Stimulated activated CD8-positive, alpha-beta memory T cell treated with anti-CD3 and anti-CD28 coated beads, Interleukin-12 subunit alpha, Interleukin-12 subunit beta, amount 100 ng/mL, for 24 hours (primary cell): ENCODE data around the gene CPS1.

Experiments used
- DNase-seq: peaks from one replicate; pipeline ENCODE4 v3.0.0-alpha.2; 2020; ENCODE audit errors: extremely low read depth

Gene CPS1

DNA sequence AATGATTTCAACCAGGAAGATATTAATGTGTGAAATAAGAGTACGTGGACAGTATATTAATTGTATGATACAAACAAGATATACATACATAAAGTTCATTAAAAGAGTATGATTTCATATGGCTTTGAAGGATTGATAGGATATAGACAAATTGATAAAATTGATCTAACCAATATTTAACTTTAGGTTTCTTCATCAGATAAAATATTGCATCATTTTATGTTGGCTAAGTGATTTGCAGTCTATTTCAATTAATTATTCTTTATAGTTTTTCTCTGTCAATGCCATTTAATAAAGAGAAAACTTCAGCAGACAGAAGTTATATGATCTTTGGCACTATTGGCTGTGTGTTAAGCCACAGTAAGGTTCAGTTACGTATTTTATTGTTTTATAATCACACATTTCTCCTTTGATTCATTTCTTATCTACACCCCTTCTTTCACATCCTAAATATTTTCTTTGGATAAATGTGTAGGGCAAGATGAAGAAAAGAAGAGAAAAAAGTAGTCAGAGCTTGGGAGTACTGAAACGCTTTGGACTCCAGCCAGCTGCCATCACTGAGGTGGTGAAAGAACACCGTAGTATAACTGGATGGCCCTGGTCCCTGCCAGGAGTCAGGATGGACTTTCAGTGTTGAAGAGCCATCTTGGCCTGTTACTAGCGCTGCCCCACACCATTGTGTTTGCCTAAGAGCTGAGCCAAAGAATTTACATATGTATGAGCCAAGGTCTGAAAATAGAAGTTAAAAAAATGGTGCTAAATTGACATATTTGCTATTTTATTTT lies 9.8 kb upstream of the CPS1 start:
- no peak for DNase-seq

DNA sequence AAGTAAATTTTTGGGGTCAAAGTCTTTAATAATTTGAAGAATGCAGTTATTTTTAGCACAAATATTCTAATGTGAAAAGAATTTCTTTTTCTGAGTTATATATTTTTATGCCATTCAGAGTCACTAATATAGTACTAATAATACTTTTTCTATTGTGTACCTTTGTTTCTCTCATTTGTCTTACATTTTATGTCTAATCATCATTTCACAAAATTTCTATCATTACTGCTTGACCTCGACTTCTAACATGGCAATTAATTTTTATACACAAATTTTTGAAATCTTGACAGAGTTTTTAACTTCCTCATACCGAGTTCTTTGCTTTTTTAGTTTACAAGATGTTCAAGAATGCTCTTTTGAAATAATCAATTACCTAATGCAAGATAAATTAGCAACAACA lies 8.4 kb upstream of the CPS1 start:
- no peak for DNase-seq

GRCh38 chr2:210548878-210549384 lies 7.5 kb upstream of the CPS1 start:
- no peak for DNase-seq

GRCh38 chr2:210551001-210551400 lies 5.4 kb upstream of the CPS1 start:
- no peak for DNase-seq

- no peak for DNase-seq
Observed at GRCh38 chr2:210553373-210553772, 3.0 kb upstream of the CPS1 start.

DNA sequence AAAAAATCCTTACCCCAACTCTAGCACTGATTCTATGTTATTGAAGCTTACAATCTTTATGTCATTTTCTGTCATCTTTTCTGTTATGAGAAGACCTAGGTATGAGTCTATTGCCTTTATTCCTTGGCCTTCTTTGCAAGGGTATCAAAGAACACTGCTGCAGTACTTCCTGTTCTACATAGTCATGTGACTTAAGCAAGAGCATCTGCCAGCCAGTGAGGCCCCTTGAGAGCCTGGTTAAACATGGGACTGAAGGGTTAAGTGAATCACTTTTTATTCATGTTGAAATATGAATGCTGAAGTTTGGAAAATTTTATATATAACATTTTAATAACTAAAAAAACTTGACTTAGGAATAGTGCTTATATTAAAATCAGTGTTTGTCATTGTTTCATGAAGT lies 844 bp upstream of the CPS1 start:
- DNase-seq = no peak

DNA sequence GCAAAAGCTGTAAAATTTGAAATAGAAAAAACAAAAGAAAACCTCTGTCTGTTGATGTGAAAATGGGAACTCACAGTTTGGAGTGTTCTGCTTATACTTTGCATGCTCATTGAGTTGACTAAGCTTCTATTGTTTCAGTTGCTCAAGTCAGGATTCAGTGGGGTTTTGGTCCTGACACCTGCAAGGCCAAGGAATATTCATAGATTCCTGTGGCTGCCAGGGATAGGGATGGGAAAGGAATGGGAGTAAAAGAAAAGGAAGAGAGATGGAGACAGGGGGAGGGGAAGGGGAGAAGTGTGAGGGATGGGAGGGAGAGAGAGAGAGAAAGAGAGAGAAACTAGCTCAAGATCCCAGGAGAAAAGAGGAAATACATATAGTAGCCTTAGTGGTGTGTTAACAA lies 1.3 kb downstream of the CPS1 start:
- no peak for DNase-seq

- DNase-seq = no peak
Observed at GRCh38 chr2:210558708-210559107, 2.3 kb downstream of the CPS1 start.

DNA sequence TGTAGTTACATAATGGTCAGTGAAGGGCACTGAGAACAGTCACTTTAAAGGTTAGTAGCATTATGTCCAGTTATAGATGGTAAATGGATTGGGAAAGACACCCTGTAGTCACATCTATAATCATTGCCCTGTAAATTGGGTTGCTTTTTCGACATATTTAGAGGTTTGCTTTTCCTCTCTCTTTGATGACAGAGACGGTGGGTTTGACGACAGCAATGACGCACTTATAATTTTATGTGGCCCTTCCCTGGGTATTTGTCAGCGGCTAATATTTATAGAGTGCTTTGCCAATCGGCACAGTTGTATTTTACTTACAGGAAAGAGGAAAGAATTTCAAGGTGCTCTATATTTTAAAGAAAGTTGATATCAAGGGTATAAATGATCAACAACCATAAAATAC lies 2.8 kb downstream of the CPS1 start:
- DNase-seq = no peak

DNA sequence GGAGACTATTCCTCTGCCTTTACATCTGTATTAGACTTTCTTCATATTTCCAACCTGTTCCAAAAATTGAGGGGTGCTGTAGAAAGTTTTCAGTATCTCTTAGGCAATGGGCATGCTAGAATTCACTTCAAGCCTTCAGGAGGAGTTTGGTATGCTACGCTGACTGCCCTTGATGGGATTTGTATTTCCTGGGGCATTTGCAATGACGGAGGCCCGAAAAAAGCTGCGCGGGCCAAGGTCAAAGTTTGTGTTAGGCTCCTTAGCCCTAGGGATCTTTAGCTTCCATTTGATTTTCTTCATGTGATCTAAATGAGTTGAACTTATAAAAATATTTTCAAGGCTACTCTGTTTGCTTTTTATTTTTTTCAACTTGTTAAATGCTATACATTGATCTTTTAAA lies 5.1 kb downstream of the CPS1 start:
- no peak for DNase-seq

- DNase-seq = no peak
Observed at GRCh38 chr2:210562091-210562490, 5.7 kb downstream of the CPS1 start.

- no peak for DNase-seq
Observed at GRCh38 chr2:210562502-210563080, 6.2 kb downstream of the CPS1 start.

DNA sequence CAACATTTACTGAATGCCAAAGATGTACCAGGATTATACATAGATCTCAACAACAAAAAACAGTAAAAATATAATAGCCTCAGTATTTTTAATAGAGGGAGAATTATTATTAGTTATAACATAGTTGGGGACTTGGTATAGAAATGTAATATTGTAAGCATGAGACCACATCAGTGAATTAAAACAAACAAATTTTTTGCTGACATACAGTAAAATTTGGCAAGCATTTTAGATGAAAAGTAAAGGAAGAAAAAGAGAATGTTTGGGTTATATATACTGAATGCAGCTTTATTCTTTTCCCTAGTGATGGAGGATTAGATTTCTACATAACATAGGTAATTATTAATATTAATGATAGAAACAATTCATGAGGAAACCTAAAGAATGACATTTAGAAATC lies 10.9 kb downstream of the CPS1 start:
- DNase-seq = no peak

GRCh38 chr2:210568108-210568507 lies 11.7 kb downstream of the CPS1 start:
- no peak for DNase-seq

- DNase-seq = no peak
Observed at GRCh38 chr2:210577263-210578071, 21.1 kb downstream of the CPS1 start.

DNA sequence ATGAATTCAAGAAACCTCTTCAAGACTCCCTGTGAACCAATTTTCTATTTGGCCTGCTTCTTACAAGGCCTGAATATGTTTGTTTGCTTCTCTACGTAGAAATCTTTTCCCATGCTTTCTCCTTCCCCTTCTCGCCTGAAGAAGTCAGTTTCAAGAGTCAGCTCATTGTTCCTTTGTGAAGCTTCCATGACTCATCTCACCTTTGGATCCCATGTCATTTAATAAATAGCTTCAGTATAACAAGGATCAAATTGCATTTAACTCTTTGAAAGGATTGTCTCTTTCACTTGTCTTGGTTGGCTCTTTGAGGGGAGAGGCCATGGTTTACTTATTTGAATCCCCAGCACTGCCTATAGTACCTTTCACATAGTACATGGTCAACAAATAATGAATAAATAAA lies 28.4 kb downstream of the CPS1 start:
- DNase-seq = no peak

DNA sequence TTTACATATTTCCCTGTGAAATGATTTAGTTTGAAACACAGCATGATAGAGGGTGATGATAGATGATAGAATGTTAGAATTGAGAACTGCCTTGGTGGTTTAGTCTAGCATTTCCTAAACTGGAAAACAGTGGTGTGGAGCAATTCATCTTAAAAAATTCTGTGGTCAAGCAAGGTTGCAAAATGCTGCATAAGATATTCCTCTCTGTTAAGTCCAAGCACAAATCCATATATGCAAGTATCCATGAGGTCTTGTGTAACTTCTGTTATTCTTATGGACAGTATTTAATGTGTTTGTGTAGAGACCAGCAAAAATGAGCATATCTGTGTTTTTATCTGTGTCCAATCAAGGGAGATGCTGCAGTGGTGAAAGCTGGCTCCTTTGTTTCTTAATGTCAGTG lies 30.0 kb downstream of the CPS1 start:
- no peak for DNase-seq

- no peak for DNase-seq
Observed at GRCh38 chr2:210591663-210592062, 35.3 kb downstream of the CPS1 start.

DNA sequence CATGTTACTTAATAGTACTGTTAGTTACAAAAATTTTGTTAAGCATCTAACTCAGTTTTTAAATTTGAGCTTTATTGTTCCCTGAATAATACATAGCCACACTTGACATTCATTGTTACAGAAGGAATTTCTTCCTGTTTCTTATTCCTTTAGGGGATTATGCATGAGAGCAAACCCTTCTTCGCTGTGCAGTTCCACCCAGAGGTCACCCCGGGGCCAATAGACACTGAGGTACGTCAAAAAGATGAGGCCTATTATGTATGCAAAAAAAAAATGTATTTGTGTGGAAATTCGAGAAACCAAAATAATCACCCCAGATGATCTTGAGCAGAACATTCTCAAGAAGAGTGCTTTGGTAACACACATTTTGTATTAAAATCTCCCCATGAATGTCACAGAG lies 36.3 kb downstream of the CPS1 start:
- DNase-seq = no peak

- DNase-seq = no peak
Observed at GRCh38 chr2:210593166-210593565, 36.8 kb downstream of the CPS1 start.

DNA sequence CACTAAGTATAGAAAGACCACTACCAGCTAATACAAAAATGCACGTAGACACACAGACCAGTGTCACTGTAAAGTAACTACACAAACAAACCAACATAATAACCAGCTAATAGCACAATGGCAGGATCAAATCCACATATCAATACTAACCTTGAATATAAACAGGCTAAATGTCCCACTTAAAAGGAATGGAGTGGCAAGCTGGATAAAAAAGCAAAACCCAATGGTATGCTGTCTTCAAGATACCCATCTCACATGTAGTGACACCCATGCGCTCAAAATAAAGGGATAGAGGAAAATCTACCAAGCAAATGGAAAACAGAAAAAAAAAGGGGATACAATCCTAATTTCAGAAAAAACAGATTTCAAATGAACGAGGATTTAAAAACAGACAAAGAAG lies 41.8 kb downstream of the CPS1 start:
- DNase-seq = no peak

DNA sequence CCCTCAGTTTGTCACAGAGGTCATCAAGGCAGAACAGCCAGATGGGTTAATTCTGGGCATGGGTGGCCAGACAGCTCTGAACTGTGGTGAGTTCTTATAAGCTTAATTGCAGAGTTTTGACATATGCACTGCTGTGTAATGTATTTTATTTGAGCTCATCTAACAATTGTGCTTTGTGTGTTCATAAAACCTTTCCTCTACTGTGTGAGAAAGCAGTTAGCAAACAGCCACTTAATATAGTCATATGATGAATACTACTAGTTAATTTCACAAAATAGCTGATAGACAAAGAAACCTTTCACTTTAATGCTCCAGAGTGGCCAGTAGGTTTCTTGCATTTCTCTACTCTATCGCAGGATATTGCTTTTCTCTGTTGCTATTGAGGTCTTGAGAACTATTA lies 43.1 kb downstream of the CPS1 start:
- no peak for DNase-seq

DNA sequence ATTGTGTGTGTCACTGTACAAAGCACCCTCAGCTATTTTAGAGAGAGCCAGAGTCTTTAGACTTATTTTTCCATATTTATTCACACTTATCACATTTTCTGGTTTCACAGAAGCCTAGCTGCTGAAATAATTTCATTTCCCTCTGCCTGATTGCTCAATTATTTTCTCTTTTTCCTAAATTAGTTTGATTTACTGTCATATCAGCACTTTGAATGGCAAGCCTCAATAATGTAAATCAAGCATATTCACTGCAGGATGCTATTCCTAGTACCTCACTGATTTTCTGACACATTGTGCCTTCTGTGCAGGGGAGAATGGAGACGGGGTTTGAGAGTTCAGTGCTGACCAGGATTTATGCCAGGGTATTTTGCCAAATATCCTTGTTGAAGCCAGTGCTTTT lies 48.3 kb downstream of the CPS1 start:
- no peak for DNase-seq
